MM.1S (cell line): ENCODE data around the gene PLCXD3.

Source experiments
- CTCF ChIP-seq: fragments of 300-600 bp; sonication (generic); IDR thresholded peaks from 2 replicates; pipeline ENCODE4 v1.5.1; 2016; ENCODE audit warnings: antibody characterized with exemption, low read length, mixed read lengths
- EZH2 ChIP-seq: fragments of 300-600 bp; sonication (generic); optimal IDR thresholded peaks from 2 replicates; pipeline ENCODE3; 2017; ENCODE audit warnings: low read depth, mild to moderate bottlenecking, antibody characterized with exemption, low read length, mixed read lengths

DNA sequence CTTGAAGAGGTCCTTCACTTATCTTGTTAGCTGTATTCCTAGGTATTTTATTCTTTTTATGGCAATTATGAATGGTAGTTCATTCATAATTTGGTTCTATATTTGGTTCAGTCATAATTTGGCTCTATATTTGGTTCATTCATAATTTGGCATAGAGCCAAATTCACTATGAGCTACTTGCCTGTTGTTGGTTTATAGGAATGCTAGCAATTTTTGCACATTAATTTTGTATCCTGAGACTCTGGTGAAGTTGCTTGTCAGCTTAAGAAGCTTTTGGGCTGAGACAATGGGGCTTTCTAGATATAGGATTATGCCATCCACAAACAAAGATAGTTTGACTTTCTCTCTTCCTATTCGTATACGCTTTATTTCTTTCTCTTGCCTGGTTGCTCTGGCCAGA, 142.2 kb downstream of the PLCXD3 start:
- TF ChIP-seq CTCF (no peak), EZH2 (no peak)
